CD4-positive, alpha-beta T cell treated with Interleukin-4 for 4 hours (primary cell): ENCODE data around the gene TOMM40L.

ENCODE experiments used
- DNase-seq: peaks from one replicate; pipeline ENCODE4 v3.0.0-alpha.2; 2020

TOMM40L gene

GRCh38 chr1:161197560-161198193 lies 28.2 kb upstream of the TOMM40L start:
- DNase-seq = no peak

GRCh38 chr1:161198194-161198896 lies 27.5 kb upstream of the TOMM40L start:
- no peak for DNase-seq

- DNase-seq = no peak
Measured at GRCh38 chr1:161198897-161199431, 26.9 kb upstream of the TOMM40L start, which contains the start of gene ADAMTS4. Gene ADAMTS4 (minus strand): TSS chr1:161199054. CDS start chr1:161198627, 427 bp downstream.

GRCh38 chr1:161199506-161200139 lies 26.2 kb upstream of the TOMM40L start:
- DNase-seq = no peak

- DNase-seq = no peak
Measured at GRCh38 chr1:161200421-161200991, 25.4 kb upstream of the TOMM40L start.

GRCh38 chr1:161200992-161201835 lies 24.6 kb upstream of the TOMM40L start:
- DNase-seq = no peak

- peak; percentile 98 for DNase-seq
Measured at GRCh38 chr1:161201836-161202712, 23.8 kb upstream of the TOMM40L start, which contains the start of gene NDUFS2. Gene NDUFS2 (plus strand): TSS chr1:161202367. CDS start chr1:161202386, 19 bp downstream.

- no peak for DNase-seq
Measured at GRCh38 chr1:161206411-161207140, 19.3 kb upstream of the TOMM40L start.

GRCh38 chr1:161207173-161207572 lies 18.7 kb upstream of the TOMM40L start:
- DNase-seq = no peak

- peak; percentile 65 for DNase-seq
Measured at GRCh38 chr1:161209790-161210409, 16.0 kb upstream of the TOMM40L start.

- DNase-seq = no peak
Measured at GRCh38 chr1:161214369-161214768, 11.5 kb upstream of the TOMM40L start.

GRCh38 chr1:161215076-161215475 lies 10.8 kb upstream of the TOMM40L start, which contains the start of gene FCER1G:
Gene FCER1G (plus strand): TSS chr1:161215295. CDS start chr1:161215322, 27 bp downstream.
- DNase-seq = no peak

- DNase-seq = no peak
Measured at GRCh38 chr1:161216945-161217712, 8.7 kb upstream of the TOMM40L start.

GRCh38 chr1:161217831-161218230 lies 8.0 kb upstream of the TOMM40L start:
- no peak for DNase-seq

GRCh38 chr1:161218301-161219077 lies 7.4 kb upstream of the TOMM40L start:
- no peak for DNase-seq

GRCh38 chr1:161219078-161219892 lies 6.6 kb upstream of the TOMM40L start:
- no peak for DNase-seq

- DNase-seq = no peak
Measured at GRCh38 chr1:161220002-161220401, 5.9 kb upstream of the TOMM40L start.
